Mucosa of rectum (tissue), 2 donors: ENCODE results near the gene SPPL2B.

ENCODE experiments used
- H3K27ac ChIP-seq, 2 donors: one replicate each; pipeline ENCODE4 v1.7.0; 2013; ENCODE audit warnings: inconsistent platforms in 2 of 2, low read depth in 2 of 2, low read length in 2 of 2
- H3K27me3 ChIP-seq, 2 donors: one replicate each; pipeline ENCODE4 v1.7.0; 2013; ENCODE audit warnings: low read length in 2 of 2; ENCODE audit not compliant: control insufficient read depth in 2 of 2, insufficient read depth in 2 of 2
- H3K36me3 ChIP-seq, 2 donors: one replicate each; pipeline ENCODE4 v1.7.0; 2013; ENCODE audit warnings: low read length in 2 of 2; ENCODE audit not compliant: control insufficient read depth in 2 of 2, insufficient read depth in 2 of 2
- H3K4me1 ChIP-seq, 2 donors: one replicate each; pipeline ENCODE4 v1.7.0; 2013; ENCODE audit warnings: low read length in 2 of 2, mild to moderate bottlenecking in 1 of 2; ENCODE audit not compliant: control insufficient read depth in 2 of 2, insufficient read depth in 2 of 2
- H3K4me3 ChIP-seq, 2 donors: one replicate each; pipeline ENCODE4 v1.7.0; 2013; ENCODE audit warnings: low read length in 2 of 2
- H3K9ac ChIP-seq, 2 donors: one replicate each; pipeline ENCODE4 v1.7.0; 2013; ENCODE audit warnings: low read length in 2 of 2, low read depth in 1 of 2, mild to moderate bottlenecking in 1 of 2
- H3K9me3 ChIP-seq, 2 donors: one replicate each; pipeline ENCODE4 v1.7.0; 2013; ENCODE audit warnings: low read length in 2 of 2; ENCODE audit not compliant: control insufficient read depth in 2 of 2
- donor health status: healthy.
- donor health status: Normal muscosa, but diverticular disease.

Gene SPPL2B

DNA sequence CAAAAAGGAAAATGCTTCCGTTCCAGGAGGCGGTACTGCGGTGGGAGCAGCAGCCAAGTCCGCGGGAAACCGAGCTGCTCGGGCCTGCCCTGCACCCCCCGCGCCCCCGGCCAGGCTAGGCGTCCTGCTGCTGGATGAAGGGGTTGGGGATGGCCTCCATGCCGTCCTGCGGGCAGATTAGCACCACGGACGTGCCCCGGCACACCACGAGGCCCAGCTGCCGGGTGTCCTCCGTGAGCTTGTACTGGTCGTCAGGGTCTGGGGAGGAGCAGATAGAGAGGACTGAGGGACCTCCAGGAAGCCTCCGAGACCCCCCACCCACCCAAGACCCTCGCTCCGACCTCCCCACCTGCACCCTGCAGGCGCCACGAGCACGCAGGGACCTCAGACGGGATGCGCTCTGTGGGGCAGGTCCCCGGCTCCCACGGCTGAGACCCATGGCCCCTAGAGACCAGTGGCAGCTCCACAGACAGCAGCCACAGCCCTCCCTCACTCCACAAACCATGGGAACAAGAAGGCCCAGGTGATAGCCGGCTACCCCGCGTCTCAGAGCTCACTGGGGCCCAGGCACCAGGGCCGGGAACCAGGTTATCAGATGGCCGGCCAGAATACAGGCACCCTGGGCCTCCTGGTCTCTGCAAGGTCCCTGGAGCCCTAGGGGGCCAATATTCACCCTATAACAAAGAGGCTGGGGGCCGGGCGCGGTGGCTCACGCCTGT is 6.8 kb upstream of the SPPL2B start:
- Histone ChIP-seq H3K27ac (no peak overlapping the region), H3K9ac (no peak overlapping the region), H3K27me3 (no peaks in the 10 kb centered on the region), H3K36me3 (peaks cover 5 to 9% of the 10 kb centered on the region in 2 donors), H3K9me3 (no peaks in the 10 kb centered on the region), H3K4me3 (no peak overlapping the region), H3K4me1 (peaks cover 0 to 2% of the 10 kb centered on the region in 2 donors)

DNA sequence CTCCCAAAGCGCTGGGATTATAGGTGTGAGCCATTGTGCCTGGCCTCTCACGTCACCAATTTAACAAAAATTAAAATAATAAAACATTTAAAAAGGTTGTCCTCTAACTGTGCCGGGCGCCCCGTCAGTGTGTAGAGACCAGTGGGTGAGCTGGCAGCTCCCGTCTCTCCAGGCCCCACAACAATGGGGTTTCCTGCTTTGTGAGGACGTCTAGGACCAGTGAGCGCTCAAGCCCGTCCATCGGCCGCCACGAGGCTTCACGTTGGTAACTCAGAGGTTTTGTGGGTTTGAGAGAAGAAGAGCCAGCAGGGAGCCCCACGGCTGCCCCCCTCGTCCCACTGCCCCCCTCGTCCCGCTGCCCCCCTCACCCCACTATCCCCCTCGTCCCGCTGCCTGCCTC is 4.8 kb upstream of the SPPL2B start:
- H3K9ac ChIP-seq: no peak overlapping the region
- H3K4me3 ChIP-seq: no peak overlapping the region
- no peaks in the 10 kb centered on the region for H3K9me3 ChIP-seq
- H3K27ac ChIP-seq: no peak overlapping the region
- H3K4me1 ChIP-seq: peaks cover 7 to 11% of the 10 kb centered on the region in 2 donors
- peaks cover 5 to 9% of the 10 kb centered on the region in 2 donors for H3K36me3 ChIP-seq
- H3K27me3 ChIP-seq: no peaks in the 10 kb centered on the region

DNA sequence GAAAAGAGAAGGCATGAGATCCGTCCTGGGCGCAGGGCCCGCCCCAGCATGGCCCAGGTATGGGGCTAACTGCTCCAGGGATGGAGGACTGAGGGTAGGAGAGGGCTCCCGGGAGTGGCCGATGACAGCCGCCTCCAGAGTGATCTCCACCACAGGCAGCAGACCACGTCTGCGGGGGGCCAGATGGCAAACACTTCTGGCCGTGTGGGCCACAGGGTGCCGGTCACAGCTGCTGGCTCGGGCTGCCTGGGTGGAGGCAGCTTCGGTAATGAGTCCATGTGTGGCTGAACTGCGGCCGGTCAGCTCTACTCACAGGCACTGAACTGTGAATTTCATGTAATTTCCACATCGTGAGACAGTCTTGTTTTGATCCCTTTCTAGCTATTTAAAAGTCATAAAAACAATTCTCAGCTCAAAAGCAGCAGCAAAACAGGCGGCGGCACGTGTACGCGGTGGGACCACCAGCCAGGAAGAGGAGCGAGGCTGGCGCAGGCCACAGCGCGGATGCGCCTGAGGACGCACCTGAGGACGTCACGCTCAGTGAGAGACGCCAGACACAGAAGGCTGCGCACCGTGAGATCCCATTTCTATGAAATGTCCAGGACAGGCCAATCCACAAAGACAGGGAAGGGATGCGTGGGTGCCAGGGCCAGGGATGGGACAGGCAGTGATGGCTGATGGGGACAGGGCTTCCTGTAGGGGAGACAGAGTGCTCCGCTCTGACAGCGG is 4.1 kb upstream of the SPPL2B start:
- no peak overlapping the region for H3K27ac ChIP-seq
- no peaks in the 10 kb centered on the region for H3K27me3 ChIP-seq
- peaks cover 12 to 13% of the 10 kb centered on the region in 2 donors for H3K4me1 ChIP-seq
- H3K9ac ChIP-seq: no peak overlapping the region
- no peak overlapping the region for H3K4me3 ChIP-seq
- no peaks in the 10 kb centered on the region for H3K9me3 ChIP-seq
- H3K36me3 ChIP-seq: peaks cover 5 to 9% of the 10 kb centered on the region in 2 donors

DNA sequence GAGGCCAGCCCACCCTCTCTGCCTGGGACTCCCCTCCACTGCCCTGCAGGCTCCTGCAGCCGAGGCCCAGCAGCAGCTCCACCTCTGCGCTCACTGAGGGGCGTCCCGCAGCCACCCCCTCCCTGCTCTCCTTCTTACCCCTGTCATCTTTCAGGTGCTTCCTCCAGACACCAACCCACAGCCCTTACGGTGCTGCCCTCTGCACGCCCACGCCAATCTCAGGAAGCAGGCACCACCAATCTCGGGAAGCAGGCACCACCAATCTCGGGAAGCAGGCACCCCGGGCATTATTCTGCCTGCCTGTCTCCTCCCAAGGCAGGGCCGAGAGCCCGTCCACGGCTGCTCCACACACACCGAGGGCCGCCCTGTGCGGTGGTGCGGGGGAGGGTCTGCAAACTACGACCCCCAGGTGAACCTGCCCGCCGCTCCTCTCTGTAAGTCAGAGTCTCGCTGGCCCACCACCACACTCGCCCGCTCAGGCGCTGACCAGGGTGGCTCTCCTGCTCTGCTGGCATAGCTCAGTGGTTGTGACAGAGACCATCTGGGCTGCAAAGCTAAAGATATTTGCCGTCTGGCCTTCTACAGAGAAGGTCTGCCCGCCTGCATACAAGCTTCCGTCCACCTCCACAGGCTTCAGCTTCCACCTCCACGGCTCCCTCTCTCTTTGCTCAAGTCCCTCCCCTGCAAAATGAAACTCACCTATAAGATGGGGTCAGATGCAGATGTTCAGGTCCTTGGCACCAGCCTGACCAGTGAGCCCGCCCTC is 3.0 kb upstream of the SPPL2B start:
- Histone ChIP-seq H3K9ac (no peak overlapping the region), H3K27ac (no peak overlapping the region), H3K4me1 (peaks cover 20 to 21% of the 10 kb centered on the region in 2 donors), H3K4me3 (no peak overlapping the region), H3K9me3 (no peaks in the 10 kb centered on the region), H3K36me3 (peaks cover 5 to 9% of the 10 kb centered on the region in 2 donors), H3K27me3 (no peaks in the 10 kb centered on the region)

DNA sequence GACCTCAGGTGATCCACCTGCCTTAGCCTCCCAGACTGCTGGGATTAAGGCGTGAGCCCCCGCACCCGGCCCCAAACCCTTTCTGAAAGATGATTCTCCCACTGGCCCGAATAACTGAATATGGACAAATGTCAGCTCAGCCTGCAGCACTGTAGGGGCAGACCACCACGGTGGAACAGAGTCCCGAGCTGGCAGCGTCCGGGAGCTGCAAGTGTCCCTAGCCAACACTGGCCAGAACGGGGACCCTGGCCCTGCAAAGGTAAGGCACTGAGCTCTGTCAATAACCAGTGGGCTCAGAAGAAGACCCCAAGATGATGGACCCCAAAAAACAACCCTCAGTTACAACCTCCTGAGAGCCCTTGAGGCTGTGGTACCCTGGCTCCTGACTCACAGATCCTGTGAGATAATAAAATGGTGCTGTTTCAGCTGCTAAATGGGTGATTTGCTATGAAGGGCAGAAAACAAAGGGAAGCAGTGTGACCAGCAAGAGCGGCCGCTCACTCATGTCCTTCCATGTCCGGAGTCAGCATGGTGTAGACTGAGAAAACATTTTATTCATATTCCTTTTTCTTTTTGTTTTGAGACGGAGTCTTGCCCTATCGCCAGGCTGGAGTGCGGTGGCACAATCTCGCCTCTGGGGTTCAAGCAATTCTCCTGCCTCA is 1.7 kb upstream of the SPPL2B start:
- peaks cover 5 to 9% of the 10 kb centered on the region in 2 donors for H3K36me3 ChIP-seq
- no peaks in the 10 kb centered on the region for H3K9me3 ChIP-seq
- H3K27me3 ChIP-seq: no peaks in the 10 kb centered on the region
- H3K4me3 ChIP-seq: peak overlapping the region in 1 of 2 donors; percentile 93
- H3K4me1 ChIP-seq: peaks cover 33 to 34% of the 10 kb centered on the region in 2 donors
- no peak overlapping the region for H3K27ac ChIP-seq
- H3K9ac ChIP-seq: peak overlapping the region; percentile 8 to 98

DNA sequence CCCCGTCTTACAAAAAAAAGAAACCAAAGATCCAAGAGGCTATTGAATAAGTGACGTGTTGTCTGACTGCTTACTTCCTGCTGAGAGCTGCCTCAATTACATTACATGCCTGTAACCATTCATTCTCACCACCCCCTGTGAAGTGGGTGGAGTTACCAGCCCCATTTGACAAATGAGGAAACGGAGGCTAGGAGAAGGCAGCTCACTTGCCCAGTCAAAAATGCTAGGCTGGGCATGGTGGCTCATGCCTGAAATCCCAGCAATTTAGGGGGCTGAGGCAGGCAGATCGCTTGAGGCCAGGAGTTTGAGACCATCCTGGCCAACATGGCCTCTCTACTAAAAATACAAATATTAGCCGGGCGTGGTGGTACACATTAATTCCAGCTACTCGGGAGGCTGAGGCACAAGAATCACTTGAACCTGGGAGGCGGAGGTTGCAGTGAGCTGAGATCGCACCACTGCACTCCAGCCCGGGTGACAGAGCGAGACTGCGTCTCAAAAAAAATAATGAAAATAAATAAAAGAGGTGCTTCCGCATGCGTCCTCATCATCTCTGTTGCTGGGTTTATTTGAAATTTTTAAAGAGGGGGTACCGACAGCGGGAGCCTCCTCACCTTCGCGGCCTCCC is 597 bp upstream of the SPPL2B start:
- peaks cover 42 to 43% of the 10 kb centered on the region in 2 donors for H3K4me1 ChIP-seq
- H3K27me3 ChIP-seq: no peaks in the 10 kb centered on the region
- H3K9me3 ChIP-seq: no peaks in the 10 kb centered on the region
- H3K9ac ChIP-seq: peak overlapping the region; percentile 75 to 98
- peak overlapping the region; percentile 93 to 95 for H3K4me3 ChIP-seq
- H3K27ac ChIP-seq: peak overlapping the region; percentile 93 to 96
- H3K36me3 ChIP-seq: peaks cover 5 to 6% of the 10 kb centered on the region in 2 donors

DNA sequence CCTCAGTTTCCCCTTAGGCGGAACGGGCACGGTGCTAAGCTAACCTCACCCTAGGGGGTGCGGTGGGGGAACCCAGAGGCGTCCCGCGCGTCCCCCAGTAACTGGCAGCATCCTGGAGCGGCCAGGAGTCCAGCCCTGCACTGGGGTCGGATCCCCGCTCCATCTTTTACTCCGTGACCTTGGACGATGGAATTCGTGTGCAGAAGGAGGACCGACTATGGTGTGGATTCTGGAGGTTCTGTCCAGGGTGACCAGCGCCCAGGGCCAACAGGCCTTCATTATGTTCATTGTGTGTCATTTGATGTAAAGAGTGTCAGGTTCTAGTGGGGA is 630 bp downstream of the SPPL2B start:
- H3K27me3 ChIP-seq: no peaks in the 10 kb centered on the region
- peak overlapping the region; percentile 93 to 95 for H3K4me3 ChIP-seq
- peak overlapping the region; percentile 91 to 98 for H3K9ac ChIP-seq
- H3K4me1 ChIP-seq: peaks cover 52 to 53% of the 10 kb centered on the region in 2 donors
- H3K36me3 ChIP-seq: peaks cover 5 to 6% of the 10 kb centered on the region in 2 donors
- H3K27ac ChIP-seq: peak overlapping the region; percentile 93 to 96
- H3K9me3 ChIP-seq: no peaks in the 10 kb centered on the region

DNA sequence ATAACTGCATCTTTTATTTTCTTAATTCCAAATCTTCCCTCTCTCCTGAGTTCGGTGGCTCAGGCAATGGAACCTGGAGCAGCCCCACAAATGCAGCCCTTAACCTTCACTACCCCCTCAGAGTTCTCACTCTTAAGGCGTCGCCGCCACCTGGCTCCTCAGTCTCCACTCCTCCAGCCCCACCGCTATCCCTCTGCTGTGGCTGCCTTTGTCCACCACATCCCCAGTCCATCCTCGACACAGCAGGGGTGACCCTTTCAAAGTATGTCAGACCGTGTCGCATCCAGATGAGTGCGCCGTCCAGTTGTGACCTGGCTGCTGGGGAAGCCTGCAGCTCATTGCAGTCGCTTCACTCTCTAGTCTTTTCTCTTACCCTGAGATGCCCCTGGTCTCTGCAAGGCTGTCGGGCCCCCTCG is 1.0 kb downstream of the SPPL2B start:
- H3K27me3 ChIP-seq: no peaks in the 10 kb centered on the region
- peak overlapping the region; percentile 93 to 96 for H3K27ac ChIP-seq
- peak overlapping the region; percentile 91 to 98 for H3K9ac ChIP-seq
- H3K4me3 ChIP-seq: peak overlapping the region; percentile 93 to 95
- no peaks in the 10 kb centered on the region for H3K9me3 ChIP-seq
- H3K36me3 ChIP-seq: peaks cover 4 to 5% of the 10 kb centered on the region in 2 donors
- H3K4me1 ChIP-seq: peaks cover 55% of the 10 kb centered on the region in 2 donors

DNA sequence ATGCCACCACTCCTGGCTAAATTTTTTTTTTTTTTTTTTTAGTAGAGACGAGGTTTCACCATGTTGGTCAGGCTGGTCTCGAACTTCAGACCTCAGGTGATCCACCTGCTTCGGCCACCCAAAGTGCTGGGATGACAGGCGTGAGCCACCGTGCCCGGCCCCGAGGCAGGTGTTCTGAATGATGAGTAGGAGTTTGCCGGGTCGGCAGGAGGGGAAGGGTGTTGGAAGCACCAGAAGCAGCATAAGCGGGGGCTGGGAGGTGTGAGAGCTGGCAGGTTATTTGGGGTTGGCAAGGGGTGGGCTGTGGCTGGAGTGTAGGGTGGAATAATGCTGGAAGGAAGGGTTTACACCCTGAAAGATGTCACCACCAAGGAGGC is 1.8 kb downstream of the SPPL2B start:
- Histone ChIP-seq H3K4me1 (peaks cover 55% of the 10 kb centered on the region in 2 donors), H3K4me3 (peak overlapping the region; percentile 44 to 95), H3K36me3 (no peaks in the 10 kb centered on the region), H3K27ac (peak overlapping the region; percentile 93 to 96), H3K9me3 (no peaks in the 10 kb centered on the region), H3K9ac (peak overlapping the region; percentile 91 to 98), H3K27me3 (no peaks in the 10 kb centered on the region)
